GM21381 (cell line): ENCODE measurements around the gene FAM174B.

Experiments
- ATAC-seq: cut with Tn5 transposase; IDR thresholded peaks from one replicate; pipeline ENCODE4 v1.9.1; 2021; ENCODE audit warnings: mild to moderate bottlenecking, moderate library complexity; ENCODE audit not compliant: unreplicated experiment

The FAM174B gene

GRCh38 chr15:92655178-92655995 is at the start of gene FAM174B:
Gene FAM174B, minus strand, starts transcription at chr15:92655775.
- peak; percentile 53 for ATAC-seq

GRCh38 chr15:92696096-92696495 is 40.5 kb upstream of the FAM174B start:
- ATAC-seq = no peak

- no peak for ATAC-seq
Observed at GRCh38 chr15:92693691-92694331, 38.2 kb upstream of the FAM174B start.

GRCh38 chr15:92690395-92690794 is 34.8 kb upstream of the FAM174B start:
- ATAC-seq = no peak

GRCh38 chr15:92687746-92688145 is 32.2 kb upstream of the FAM174B start:
- no peak for ATAC-seq

- ATAC-seq = no peak
Observed at GRCh38 chr15:92687195-92687602, 31.6 kb upstream of the FAM174B start.

GRCh38 chr15:92683511-92683834 is 27.9 kb upstream of the FAM174B start:
- ATAC-seq = no peak

- ATAC-seq = no peak
Observed at GRCh38 chr15:92682741-92683510, 27.4 kb upstream of the FAM174B start.

- ATAC-seq = no peak
Observed at GRCh38 chr15:92681141-92681631, 25.6 kb upstream of the FAM174B start.

GRCh38 chr15:92677999-92678398 is 22.4 kb upstream of the FAM174B start:
- ATAC-seq = no peak

- ATAC-seq = no peak
Observed at GRCh38 chr15:92676561-92676960, 21.0 kb upstream of the FAM174B start.

- ATAC-seq = no peak
Observed at GRCh38 chr15:92675485-92675884, 19.9 kb upstream of the FAM174B start.

GRCh38 chr15:92674347-92674746 is 18.8 kb upstream of the FAM174B start:
- no peak for ATAC-seq

- no peak for ATAC-seq
Observed at GRCh38 chr15:92672102-92672501, 16.5 kb upstream of the FAM174B start.

GRCh38 chr15:92671406-92671805 is 15.8 kb upstream of the FAM174B start:
- no peak for ATAC-seq

- ATAC-seq = no peak
Observed at GRCh38 chr15:92670621-92671020, 15.0 kb upstream of the FAM174B start.

- ATAC-seq = no peak
Observed at GRCh38 chr15:92669432-92669831, 13.9 kb upstream of the FAM174B start.

GRCh38 chr15:92668620-92669019 is 13.0 kb upstream of the FAM174B start:
- no peak for ATAC-seq

GRCh38 chr15:92667970-92668485 is 12.5 kb upstream of the FAM174B start:
- ATAC-seq = no peak

GRCh38 chr15:92667287-92667904 is 11.8 kb upstream of the FAM174B start:
- ATAC-seq = no peak

GRCh38 chr15:92666780-92667179 is 11.2 kb upstream of the FAM174B start:
- no peak for ATAC-seq
